Stimulated activated CD4-positive, alpha-beta T cell treated with anti-CD3 and anti-CD28 coated beads, Interleukin-15, amount 100 ng/mL, for 24 hours (primary cell): ENCODE results near the gene FAT1.
"Not testable (repeated sequence)": the region's sequence is repeated elsewhere in the genome, so short reads cannot be mapped to it uniquely, and the experiment has no call there.

Experiments used
- DNase-seq: peaks from one replicate; pipeline ENCODE4 v3.0.0-alpha.2; 2020

The FAT1 gene, protein sequence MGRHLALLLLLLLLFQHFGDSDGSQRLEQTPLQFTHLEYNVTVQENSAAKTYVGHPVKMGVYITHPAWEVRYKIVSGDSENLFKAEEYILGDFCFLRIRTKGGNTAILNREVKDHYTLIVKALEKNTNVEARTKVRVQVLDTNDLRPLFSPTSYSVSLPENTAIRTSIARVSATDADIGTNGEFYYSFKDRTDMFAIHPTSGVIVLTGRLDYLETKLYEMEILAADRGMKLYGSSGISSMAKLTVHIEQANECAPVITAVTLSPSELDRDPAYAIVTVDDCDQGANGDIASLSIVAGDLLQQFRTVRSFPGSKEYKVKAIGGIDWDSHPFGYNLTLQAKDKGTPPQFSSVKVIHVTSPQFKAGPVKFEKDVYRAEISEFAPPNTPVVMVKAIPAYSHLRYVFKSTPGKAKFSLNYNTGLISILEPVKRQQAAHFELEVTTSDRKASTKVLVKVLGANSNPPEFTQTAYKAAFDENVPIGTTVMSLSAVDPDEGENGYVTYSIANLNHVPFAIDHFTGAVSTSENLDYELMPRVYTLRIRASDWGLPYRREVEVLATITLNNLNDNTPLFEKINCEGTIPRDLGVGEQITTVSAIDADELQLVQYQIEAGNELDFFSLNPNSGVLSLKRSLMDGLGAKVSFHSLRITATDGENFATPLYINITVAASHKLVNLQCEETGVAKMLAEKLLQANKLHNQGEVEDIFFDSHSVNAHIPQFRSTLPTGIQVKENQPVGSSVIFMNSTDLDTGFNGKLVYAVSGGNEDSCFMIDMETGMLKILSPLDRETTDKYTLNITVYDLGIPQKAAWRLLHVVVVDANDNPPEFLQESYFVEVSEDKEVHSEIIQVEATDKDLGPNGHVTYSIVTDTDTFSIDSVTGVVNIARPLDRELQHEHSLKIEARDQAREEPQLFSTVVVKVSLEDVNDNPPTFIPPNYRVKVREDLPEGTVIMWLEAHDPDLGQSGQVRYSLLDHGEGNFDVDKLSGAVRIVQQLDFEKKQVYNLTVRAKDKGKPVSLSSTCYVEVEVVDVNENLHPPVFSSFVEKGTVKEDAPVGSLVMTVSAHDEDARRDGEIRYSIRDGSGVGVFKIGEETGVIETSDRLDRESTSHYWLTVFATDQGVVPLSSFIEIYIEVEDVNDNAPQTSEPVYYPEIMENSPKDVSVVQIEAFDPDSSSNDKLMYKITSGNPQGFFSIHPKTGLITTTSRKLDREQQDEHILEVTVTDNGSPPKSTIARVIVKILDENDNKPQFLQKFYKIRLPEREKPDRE (N-terminal part only)

DNA sequence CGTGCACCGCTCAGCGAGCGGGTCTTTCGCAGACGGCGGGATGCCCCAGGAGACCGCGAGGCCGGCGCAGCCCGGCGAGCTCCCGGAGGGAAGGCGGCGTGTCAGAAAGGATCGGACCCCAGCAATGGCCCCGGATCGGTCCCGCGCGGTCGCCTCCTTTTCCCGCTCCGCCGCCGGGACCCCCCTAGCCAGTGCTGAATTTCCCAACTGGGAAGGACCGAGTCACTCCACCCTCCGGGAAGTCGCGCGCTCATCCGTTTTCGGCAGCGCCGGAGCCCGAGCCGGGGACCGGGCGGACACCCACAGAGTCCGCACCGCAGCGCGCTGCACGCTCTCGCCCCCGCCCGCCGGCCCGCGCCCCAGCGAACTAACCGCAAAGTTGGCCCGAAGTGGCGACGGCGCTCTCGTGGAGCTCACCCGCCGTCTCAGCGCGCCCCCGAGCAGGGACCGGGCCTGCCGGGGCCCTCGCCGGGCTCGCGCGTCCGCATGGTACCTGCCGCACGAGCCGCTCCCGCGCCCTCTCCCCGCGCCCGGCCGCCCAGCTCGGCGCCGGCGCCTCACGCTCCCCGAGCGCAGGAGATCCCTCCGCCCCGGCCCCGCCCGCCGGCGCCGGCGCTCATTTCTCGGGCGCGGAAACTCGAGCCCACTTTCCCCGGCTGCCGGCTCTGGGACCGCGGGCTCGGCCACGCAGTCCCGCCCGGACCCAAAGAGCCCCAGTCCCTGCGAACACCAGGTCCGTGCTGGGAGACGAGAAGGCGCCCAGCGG, at the start of gene FAT1:
TSS of gene FAT1 (minus strand) at position 565 of the 766 bp plus-strand sequence. CDS start 14,029 bp downstream, outside the sequence.
- DNase-seq, result peak; percentile 26

DNA sequence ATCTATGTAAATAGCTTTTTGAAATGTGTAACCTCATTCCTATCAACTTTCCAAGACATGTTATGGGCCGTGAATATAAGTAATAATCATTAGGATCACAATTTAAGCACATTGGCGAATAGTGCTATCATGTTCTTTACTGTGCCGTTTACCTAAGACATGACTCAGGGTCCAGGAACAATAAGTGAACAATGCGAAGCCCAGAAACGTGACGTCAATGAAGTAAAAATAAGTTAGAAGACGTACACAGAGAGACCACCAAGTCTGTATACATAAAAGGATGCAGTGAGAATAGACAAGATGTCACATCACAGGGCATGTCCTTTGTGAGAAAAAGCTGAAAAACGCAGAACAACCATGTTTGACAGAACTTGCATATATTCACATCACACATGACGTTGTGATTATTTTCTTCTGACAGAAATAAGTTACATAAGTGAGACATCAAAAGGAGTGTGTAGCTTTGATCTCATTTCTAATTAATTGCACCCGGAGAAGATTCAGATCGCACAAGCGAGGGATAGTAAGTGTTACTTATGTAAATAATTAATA, 49.4 kb upstream of the FAT1 start:
- DNase-seq, result no peak

DNA sequence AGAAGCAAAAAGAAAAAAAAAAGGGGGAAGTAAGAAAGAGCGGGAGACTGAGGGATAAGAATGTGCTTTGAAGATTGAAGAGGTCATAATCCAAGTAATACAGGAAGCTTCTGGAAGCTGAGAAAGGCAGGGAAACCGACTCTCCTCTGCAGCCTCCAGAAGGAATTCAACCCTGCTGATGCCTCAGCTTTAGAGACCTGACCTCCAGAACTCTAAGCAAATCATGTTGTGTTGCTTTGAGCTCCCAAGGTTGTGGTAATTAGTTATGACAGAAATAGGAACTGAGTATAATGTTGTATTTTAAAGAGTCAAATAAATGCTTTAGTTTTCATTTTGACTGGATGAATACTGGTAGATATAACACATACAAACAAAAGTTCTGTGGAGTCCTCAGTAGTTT, 48.0 kb upstream of the FAT1 start:
- no peak for DNase-seq

DNA sequence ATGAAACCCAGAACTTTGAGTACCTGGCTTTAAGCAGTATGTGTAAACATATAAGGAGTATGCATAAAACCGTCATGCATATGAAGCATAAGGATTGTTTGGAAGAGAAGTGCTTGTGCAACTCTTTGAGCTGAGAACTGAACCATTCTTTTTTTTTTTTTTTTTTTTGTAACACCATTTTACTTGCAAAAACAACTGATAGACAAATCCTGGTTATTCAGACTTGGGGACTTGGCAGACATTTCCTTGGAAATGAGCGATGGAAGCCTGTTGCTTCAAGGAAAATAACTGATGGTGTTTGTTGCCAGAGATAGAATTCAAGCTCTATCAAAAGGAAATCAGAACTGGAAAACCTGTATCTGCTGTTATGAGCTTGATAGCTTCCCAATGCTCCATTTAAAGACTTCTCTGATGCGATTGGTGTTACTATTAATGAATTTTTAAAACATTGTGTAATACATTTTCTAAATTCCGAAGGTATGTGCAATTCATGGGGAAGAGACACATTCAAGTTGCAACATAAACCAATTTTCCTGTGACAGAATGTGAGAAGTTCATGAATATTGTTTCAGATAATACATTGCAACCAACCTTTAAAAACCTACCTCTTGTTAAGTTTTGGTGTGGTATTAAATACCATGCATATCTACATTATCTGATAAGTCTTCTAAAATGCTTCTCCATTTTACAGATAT, 47.0 kb upstream of the FAT1 start:
- DNase-seq, result no peak

DNA sequence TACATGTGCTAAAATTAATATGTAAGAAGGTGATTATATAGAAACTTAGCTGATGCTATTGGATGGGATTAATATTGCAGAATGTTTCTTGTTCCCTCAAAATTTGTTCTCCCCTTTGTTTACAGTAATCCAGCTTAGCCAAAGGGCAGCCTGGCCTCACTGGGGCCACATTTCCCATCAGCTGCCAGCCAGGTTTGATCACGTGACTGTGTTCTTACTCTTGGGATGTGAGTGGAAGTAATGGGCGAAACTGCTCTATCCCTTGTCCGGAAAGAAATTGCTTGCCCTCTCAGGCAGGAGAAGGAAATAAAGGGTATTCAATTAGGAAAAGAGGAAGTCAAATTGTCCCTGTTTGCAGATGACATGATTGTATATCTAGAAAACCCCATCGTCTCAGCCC, 44.1 kb upstream of the FAT1 start:
- DNase-seq, result no peak

DNA sequence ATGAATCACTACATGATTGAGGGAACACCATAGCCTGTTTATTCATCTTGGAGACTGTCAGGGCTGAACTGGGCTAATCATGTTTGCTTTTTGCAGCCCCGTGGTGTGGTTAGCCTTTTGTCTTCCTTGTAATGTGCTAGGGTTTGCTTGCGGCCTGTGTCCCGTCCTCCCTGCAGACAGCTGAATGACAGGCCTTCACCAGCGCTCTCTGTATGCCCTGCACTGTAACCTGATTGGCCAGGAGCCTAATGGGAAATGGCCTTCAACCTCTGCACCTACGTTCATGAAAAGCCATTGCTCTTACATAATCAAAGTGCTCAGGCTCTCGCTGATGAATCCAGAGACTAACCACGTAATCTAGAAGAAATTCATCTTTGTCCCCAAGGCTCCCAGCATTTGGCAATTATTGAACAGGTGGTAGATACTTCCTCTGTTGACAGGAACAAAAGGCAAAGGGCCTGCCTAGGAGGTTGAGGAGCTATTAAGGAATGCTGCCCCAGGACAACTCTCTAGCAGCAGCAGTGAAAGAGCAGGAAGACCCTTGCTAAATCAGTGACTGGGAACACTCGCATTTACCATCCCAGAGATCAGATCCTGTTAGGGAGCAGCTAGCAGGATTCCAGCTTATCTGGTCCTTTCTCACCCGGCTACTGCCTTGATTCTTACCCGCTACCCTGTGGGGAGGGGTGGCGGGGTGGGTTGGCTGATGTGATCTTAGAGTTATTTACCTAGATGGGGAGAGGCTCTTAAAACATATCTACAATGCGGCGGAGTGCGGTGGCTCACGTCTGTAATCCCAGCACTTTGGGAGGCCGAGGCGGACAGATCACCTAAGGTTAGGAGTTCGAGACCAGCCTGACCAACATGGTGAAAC, 42.3 kb upstream of the FAT1 start:
- DNase-seq, result no peak

DNA sequence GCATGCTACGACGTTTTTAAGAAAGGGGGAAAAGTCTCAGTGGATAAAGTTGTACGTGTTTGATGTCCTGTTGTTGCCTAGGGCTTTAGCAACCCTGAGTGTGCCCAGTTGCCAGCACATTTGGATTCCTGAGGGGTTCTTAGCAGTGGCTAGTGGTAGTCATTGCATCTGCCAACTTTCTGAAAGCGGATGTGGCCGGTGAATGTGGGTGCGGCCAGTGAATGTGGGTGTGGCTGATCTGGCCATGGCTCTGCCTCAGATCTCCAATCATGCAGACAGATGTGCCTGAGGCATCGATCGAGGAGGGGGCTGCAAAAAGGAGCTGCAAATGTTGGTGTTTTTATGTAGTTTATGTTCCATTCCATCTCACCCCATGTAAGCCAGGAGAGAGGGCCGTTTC, 41.5 kb upstream of the FAT1 start:
- DNase-seq, result no peak

DNA sequence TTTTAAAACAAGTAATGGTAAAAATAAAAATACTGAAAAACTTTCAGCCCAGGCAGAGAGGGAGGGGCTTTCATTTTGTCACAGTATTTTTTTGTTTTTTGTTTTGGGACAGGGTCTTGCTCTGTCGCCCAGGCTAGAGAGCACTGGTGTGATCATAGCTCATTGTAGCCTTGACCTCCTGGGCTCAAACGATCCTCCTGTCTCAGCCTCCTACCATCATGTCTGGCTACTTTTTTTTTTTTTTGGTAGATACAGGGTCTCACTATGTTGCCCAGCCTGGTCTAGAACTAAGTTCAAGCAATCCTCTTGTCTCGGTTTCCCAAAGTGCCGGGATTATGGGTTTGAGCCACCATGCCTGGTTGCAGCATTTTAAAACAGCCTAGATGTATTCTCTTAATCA, 40.8 kb upstream of the FAT1 start:
- no peak for DNase-seq

DNA sequence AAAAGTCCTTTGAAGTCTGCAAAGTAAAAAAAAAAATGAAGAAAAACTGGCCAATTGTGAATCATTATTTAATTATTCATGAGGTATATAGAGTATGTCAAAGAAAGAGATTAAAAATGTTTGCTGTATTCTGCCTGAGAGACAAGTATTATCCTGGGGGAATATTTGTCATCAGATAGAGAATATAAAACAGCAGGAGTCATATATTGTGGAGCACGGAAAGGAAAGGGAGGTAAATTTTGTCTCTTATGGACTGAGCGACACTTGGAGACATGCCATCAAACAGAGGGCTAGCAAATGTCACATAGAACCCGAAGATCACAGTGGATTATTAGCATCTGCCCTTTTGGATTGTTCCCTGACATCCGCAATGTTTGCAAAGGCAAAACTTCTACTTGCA, 39.2 kb upstream of the FAT1 start:
- DNase-seq, result no peak

DNA sequence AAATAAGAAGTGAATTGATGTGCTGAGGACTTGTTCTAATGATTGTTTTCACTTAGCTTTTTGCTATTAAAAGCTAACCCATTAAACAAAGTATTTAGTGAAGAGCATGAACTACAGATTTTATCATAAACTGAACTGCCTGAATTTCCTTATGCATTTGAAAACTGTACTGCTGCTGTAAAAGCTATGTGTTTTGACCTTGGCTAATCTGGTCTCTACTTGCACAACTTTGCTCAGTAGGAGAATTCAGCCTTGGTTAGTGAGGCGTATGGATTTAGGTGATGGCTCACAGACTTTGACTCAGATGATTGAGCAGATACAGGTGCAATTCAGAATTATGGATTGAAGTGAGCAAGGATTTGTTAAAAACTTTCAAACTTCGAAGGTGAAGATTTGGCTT, 38.7 kb upstream of the FAT1 start:
- DNase-seq, result no peak

DNA sequence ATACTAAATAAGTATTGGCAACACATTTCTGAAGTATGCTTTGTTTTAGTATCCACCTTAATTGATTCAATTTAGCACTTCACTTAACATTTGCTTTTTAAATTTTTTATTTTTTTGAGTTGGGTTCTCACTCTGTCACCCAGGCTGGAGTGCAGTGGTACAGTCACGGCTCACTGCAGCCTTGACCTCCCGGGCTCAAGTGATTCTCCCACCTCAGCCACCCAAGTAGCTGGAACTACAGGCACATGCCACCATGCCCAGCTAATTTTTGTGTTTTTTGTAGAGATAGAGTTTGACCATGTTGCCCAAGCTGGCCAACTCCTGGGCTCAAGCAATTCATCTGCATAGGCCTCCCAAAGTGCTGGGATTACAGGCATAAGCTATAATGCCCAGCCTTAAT, 38.3 kb upstream of the FAT1 start:
- not testable (repeated sequence) for DNase-seq

DNA sequence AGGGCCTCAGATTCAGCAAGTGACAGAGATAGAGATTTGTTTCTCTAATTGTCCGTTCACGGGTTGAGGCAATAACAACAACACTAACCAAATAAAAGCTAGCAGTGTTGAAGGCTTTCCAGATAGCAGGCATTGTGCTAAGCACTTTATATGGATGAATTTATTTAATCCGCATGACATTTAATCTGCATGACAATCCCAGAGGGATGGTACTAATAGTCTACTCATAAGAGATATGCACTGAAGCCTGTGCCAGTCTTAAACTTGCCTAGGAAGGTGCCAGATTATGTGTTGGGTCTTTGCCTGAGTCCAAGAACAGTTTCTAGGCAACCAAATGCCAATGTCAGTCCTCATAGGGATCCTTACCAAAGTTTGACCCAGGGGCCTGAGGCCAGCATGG, 37.7 kb upstream of the FAT1 start:
- DNase-seq, result no peak

DNA sequence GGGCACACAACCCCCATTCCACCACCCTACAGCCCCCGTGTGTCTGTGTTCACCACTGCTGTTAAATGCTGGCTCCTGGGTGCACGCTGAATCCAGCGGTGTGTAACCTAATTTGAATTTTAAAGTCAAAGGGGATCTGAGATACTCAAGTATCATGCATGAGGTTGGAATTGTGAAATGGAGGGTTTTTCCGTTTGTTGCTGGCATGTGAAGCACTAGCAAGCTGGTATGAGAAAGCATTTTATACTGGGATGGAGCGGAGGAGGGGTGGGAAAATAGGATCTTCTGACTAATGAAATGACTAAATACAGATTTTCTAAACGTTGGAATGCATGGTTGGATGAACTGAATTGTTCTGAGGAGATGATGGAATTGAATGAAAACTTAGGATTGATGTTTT, 36.9 kb upstream of the FAT1 start:
- DNase-seq, result no peak

DNA sequence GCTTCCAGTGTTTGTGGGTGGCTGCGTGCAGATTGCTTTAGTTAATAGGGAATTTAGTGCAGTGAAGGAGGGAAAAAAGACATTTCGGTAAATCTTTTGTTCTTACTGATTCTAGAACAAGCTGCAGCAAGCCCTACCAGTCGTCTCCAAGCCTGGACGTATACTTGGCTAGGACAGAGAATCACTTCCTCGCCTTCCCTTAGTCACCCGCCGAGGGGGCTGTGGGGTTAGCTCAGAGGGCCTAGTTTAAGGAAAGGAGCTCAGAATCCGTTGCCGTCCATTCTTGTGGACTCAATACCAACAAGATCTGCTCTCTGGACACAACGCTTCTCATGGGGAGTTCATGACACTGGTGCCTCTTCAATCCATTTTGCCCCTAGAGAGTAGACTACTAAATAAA, 36.3 kb upstream of the FAT1 start:
- no peak for DNase-seq

DNA sequence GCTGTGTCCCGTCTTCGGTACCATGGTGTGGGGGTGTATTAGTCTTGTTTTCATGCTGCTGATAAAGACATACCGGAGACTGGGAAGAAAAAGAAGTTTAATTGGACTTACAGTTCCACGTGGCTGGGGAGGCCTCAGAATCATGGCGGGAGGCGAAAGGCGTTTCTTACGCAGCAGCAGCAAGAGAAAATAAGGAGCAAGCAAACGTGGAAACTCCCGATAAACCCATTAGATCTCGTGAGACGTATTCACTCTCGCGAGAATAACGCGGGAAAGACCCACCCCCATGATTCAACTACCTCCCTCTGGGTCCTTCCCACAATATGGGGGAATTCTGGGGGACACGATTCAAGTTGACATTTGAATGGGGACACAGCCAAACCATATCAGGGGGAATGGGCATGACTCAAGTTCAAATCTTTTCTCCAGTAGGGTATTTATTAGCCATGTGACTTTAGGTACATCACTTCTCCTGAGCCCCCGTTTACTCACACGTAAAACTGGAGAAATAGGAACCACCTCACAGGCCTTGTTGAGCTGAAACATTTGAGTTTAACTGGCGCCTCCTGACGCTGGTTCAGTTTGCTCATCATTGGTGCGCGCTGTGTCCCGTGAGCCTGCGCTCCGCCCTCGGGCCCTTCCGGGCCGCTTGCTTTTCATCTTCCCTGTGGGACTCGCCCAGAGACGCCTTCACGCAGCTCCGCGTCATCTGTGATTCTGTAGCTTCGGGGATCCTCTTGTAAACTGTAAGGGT, 35.5 kb upstream of the FAT1 start:
- no peak for DNase-seq

DNA sequence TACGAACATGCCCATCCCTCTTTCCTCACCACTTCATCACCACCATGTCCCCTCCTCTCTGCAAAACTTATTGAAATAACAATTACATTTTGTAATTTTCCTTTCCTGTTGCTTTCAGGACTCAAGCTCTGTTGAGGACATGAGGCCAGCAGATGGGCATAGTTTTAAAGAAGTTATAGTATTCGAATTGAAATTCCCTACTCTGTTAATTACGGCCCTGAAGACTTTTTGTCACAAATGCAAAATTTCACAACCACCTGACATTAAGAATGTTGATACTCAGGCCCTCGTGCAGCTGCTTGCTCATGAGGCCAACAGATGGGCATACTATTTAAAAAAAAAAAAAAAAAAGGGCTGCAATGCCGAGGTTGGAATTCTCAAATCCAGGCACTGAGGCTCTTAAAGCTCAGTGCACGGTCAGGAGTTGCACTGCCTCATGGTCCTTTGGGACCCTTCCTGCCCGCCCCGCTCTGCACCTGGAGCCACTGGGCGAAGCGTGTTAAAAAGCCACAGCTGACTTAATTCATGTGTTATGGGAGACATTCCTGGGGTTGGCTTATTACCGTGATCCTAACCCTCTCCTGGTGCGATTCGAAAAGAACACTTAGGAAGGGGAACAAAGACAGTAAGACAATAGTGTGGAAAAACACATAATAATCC, 34.2 kb upstream of the FAT1 start:
- DNase-seq, result no peak

DNA sequence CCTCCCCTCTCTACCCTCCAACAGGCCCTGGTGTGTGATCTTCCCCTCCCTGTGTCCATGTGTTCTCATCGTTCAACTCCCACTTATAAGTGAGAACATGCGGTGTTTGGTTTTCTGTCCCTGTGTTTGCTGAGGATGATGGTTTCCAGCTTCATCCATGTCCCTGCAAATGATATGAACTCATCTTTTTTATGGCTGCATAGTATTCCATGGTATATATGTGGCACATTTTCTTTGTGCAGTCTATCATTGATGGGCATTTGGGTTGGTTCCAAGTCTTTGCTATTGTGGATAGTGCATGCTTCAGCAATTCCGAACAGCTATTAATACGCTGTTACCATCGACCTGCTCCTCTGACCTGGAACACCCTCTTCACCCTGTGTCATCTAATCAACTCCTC, 32.9 kb upstream of the FAT1 start:
- not testable (repeated sequence) for DNase-seq

DNA sequence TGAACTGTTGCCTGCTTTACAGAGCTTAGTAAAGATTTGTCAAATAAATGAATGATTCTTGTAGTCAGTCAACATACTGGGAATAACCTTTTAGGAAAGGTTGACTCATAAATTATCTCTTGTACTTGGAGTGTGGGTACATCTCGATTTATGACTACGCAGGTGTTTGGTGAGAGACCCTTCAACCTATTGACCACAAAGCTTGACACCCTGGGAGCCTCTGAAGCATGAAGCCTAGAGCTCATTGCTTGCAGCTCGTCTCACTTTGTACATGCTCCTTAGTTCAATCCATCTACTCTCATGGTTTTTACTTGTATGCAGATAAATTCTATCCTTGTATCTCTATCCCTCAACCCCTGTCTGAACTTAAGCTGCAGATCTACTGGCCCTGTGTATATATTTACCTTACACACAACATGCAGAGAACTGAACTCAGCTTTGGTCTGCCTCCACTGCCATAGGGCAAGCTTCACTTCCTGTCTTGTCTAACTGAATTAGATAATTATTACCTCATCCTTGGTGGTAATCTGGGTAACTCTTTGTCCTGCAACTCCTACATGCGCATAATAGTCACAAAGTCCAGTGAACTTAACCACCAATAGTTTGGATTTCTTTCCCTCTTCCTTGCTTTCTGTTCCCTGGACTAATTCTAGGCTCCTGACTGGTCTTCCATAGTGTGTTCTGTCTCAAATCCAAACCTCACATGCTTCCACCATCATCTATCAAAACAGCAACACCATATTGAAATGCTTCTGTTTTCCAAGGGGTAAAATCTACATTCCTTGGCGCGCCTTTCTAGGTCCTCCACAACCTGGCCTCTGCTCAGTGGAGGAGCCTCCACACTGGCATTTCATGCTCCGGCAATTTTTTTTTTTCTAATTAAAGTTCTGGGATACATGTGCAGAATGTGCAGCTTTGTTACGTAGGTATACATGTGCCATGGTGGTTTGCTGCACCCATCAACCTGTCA, 32.2 kb upstream of the FAT1 start:
- no peak for DNase-seq
